Measurements from ENCODE around the gene PPIE.

Gene PPIE

DNA sequence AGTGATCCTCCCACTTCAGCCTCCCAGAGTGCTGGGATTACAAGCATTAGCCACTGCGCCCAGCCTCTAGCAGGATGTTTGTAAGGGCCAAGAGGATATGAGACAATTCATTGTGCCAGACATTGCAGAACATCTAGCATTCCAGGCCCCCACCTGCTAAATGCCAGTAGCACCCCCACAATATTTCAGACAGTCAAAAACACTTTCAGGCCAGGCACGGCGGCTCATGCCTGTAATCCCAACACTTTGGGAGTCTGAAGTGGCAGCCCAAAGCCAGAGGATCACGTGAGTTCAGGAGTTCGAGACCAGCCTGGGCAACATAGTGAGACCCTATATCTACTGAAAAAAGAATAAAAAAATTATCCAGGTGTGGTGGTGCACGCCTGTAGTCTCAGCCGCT, 12.9 kb downstream of the PPIE start:
- Histone ChIP-seq H3K4me1 (ENCODE audit: low read length) (no peaks in the 10 kb centered on the region), H3K36me3 (replicated peaks; ENCODE audit: insufficient read depth, low read length) (peaks cover 14% of the 10 kb centered on the region), H3K79me2 (ENCODE audit: low read length) (peaks cover 13% of the 10 kb centered on the region; the same call in 1 of the 2 replicates), H3K4me2 (ENCODE audit: low read depth, low read length) (no peak overlapping the region), H3K27me3 (replicated peaks; ENCODE audit: insufficient read depth, low read length) (no peaks in the 10 kb centered on the region), H4K20me1 (ENCODE audit: insufficient read depth, low read length) (no peaks in the 10 kb centered on the region), H3F3A (ENCODE audit: insufficient read depth, low read length) (no peaks in the 10 kb centered on the region), H3K27ac (ENCODE audit: low read length) (no peak overlapping the region), H3K9me3 (replicated peaks; ENCODE audit: insufficient read depth, low read length) (no peaks in the 10 kb centered on the region), H3K4me3 (ENCODE audit: low read length) (no peak overlapping the region), H3K9ac (ENCODE audit: low read length) (no peak overlapping the region), H3K9me2 (replicated peaks; ENCODE audit: insufficient read depth, low read length) (no peaks in the 10 kb centered on the region), H2AFZ (ENCODE audit: low read length) (no peak overlapping the region)
- TF ChIP-seq EZH2 (optimal IDR thresholded peaks at IDR 0.05; ENCODE audit: low read depth, low read length) (no peak), EZH2phosphoT487 (IDR thresholded peaks at IDR 0.05; ENCODE audit: low read length) (no peak)
- TF ChIP-seq, protein P1, sequence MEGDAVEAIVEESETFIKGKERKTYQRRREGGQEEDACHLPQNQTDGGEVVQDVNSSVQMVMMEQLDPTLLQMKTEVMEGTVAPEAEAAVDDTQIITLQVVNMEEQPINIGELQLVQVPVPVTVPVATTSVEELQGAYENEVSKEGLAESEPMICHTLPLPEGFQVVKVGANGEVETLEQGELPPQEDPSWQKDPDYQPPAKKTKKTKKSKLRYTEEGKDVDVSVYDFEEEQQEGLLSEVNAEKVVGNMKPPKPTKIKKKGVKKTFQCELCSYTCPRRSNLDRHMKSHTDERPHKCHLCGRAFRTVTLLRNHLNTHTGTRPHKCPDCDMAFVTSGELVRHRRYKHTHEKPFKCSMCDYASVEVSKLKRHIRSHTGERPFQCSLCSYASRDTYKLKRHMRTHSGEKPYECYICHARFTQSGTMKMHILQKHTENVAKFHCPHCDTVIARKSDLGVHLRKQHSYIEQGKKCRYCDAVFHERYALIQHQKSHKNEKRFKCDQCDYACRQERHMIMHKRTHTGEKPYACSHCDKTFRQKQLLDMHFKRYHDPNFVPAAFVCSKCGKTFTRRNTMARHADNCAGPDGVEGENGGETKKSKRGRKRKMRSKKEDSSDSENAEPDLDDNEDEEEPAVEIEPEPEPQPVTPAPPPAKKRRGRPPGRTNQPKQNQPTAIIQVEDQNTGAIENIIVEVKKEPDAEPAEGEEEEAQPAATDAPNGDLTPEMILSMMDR (IDR thresholded peaks at IDR 0.05; ENCODE audit: low read length) = no peak
- no peak for DNase-seq

DNA sequence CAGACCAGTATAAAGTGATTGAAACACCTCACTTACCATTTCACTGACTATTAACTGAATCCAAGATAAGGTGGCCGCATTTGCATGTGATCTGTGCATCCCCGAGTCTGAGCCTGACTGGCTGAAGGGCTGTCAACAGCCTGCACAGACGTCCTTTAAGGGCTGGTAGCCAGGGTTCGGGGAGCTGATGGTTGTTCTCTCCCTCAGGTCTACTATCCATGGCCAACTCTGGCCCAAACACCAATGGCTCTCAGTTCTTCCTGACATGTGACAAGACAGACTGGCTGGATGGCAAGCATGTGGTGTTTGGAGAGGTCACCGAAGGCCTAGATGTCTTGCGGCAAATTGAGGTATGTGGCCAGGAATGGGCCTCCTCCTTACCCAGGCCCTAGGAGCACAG, 14.0 kb downstream of the PPIE start:
- no peaks in the 10 kb centered on the region for H3K9me2 ChIP-seq (replicated peaks; ENCODE audit: insufficient read depth, low read length)
- H2AFZ ChIP-seq (ENCODE audit: low read length) = no peak overlapping the region
- DNase-seq = no peak
- H3F3A ChIP-seq (ENCODE audit: insufficient read depth, low read length) = no peaks in the 10 kb centered on the region
- no peaks in the 10 kb centered on the region for H3K27me3 ChIP-seq (replicated peaks; ENCODE audit: insufficient read depth, low read length)
- TF ChIP-seq EZH2 (optimal IDR thresholded peaks at IDR 0.05; ENCODE audit: low read depth, low read length) (no peak), EZH2phosphoT487 (IDR thresholded peaks at IDR 0.05; ENCODE audit: low read length) (no peak)
- TF ChIP-seq, protein P1 (IDR thresholded peaks at IDR 0.05; ENCODE audit: low read length) = no peak
- H3K79me2 ChIP-seq (ENCODE audit: low read length) = 0 out of 2 replicates have a peak, but pooled peaks cover 7% of the 10 kb centered on the region
- no peak overlapping the region for H3K27ac ChIP-seq (ENCODE audit: low read length)
- H3K4me1 ChIP-seq (ENCODE audit: low read length) = no peaks in the 10 kb centered on the region
- H3K9ac ChIP-seq (ENCODE audit: low read length) = no peak overlapping the region
- H4K20me1 ChIP-seq (ENCODE audit: insufficient read depth, low read length) = no peaks in the 10 kb centered on the region
- H3K4me3 ChIP-seq (ENCODE audit: low read length) = no peak overlapping the region
- H3K9me3 ChIP-seq (replicated peaks; ENCODE audit: insufficient read depth, low read length) = no peaks in the 10 kb centered on the region
- H3K4me2 ChIP-seq (ENCODE audit: low read depth, low read length) = no peak overlapping the region
- H3K36me3 ChIP-seq (replicated peaks; ENCODE audit: insufficient read depth, low read length) = peaks cover 14% of the 10 kb centered on the region

DNA sequence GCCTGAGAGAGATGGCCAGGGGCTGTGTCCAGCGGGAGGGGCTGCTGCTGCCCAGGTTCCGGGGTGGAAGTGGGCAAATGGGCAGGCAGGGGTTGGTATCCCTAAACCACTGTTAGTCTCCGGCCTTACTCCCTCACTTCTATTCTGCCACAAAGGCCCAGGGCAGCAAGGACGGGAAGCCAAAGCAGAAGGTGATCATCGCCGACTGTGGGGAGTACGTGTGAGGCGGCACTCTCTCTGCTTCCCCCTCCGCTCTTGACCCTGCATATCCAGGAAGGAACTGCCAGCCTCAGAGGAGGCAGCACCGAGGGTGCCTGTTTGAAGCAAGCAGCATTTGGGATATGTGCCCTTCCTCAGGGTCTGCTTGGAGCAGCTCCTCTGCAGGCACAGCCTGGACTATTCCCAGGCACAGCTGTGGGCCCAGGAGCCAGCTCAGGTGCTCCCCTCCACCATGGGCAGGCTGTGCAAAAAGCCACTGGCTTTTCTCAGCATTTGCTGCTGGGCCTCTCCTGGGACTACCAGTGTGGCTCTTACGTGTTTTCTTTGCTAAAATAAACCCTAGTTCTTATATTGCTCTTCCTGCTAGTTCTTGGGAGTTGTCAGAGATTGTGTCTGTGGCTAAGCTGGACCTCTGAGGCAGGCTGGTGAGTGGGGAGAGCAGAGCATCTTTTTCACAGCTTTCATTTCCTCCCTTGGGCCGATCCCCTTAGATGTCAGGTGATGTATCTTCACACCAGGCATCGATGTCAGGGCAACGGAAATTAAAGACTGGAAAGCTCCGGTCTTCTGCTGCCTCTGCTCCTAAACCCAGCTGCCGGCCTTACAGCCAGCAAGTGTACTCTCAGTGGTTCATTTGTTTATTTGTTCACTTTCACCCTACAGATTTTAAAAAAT, 14.7 kb downstream of the PPIE start:
- 0 out of 2 replicates have a peak, but pooled peaks cover 7% of the 10 kb centered on the region for H3K79me2 ChIP-seq (ENCODE audit: low read length)
- no peaks in the 10 kb centered on the region for H3K4me1 ChIP-seq (ENCODE audit: low read length)
- peaks cover 14% of the 10 kb centered on the region for H3K36me3 ChIP-seq (replicated peaks; ENCODE audit: insufficient read depth, low read length)
- H3K9ac ChIP-seq (ENCODE audit: low read length) = no peak overlapping the region
- no peak overlapping the region for H3K4me3 ChIP-seq (ENCODE audit: low read length)
- no peak overlapping the region for H2AFZ ChIP-seq (ENCODE audit: low read length)
- H3K9me2 ChIP-seq (replicated peaks; ENCODE audit: insufficient read depth, low read length) = no peaks in the 10 kb centered on the region
- H3K9me3 ChIP-seq (replicated peaks; ENCODE audit: insufficient read depth, low read length) = no peaks in the 10 kb centered on the region
- TF ChIP-seq EZH2 (optimal IDR thresholded peaks at IDR 0.05; ENCODE audit: low read depth, low read length) = no peak
- TF ChIP-seq, protein P1 (IDR thresholded peaks at IDR 0.05; ENCODE audit: low read length) = no peak
- TF ChIP-seq EZH2phosphoT487 (IDR thresholded peaks at IDR 0.05; ENCODE audit: low read length) = no peak
- H4K20me1 ChIP-seq (ENCODE audit: insufficient read depth, low read length) = no peaks in the 10 kb centered on the region
- no peak overlapping the region for H3K27ac ChIP-seq (ENCODE audit: low read length)
- H3K4me2 ChIP-seq (ENCODE audit: low read depth, low read length) = no peak overlapping the region
- no peaks in the 10 kb centered on the region for H3F3A ChIP-seq (ENCODE audit: insufficient read depth, low read length)
- DNase-seq = no peak
- no peaks in the 10 kb centered on the region for H3K27me3 ChIP-seq (replicated peaks; ENCODE audit: insufficient read depth, low read length)

Measured in MM.1S (cell line).